Measurements from ENCODE around the gene NEURL1. TPM values are rescaled to one million over a fixed set of nuclear protein-coding genes. Genes with fewer than 3 reads are reported as not detected.

NEURL1 gene
- total RNA-seq, 3 donors from 2014 or later (not counting 1 experiment from before 2014, with no cell fraction given) = 0.95 to 8.5 (median 1.5) TPM

DNA sequence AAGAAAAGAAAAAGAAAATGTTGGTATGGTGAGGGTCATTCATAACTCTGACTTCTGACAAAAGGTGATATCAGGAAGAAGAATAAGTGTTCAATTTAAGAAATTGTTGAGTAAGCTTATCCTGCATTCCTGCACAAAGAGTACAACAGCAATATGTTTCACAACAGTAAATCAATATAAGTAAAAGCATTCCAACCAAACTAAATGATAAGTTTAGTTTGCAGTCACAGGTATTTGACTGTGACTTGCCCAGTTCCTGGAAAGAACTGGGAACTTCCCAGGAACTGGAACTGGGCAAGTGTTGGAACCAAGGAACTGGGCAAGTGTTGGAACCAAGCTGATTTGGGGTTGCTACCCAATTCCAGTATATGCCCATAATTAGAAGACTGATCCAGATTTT, 35.0 kb downstream of the NEURL1 start:
- Mint-ChIP-seq H3K9me3 (no peaks in the 10 kb centered on the region), H3K36me3 (no peaks in the 10 kb centered on the region), H3K4me3 (no peak overlapping the region), H3K4me1 (no peaks in the 10 kb centered on the region), H3K27me3 (ENCODE audit: low read depth in 2 of 2) (peaks cover 22 to 24% of the 10 kb centered on the region in 2 donors), H3K27ac (no peak overlapping the region)
- Histone ChIP-seq H3K27me3 (ENCODE audit: control insufficient read depth, insufficient read depth, low read length) (peaks cover 3% of the 10 kb centered on the region), H3K4me1 (ENCODE audit: control insufficient read depth, insufficient read depth, low read length) (no peaks in the 10 kb centered on the region), H3K9me3 (ENCODE audit: control insufficient read depth, insufficient read depth, low read length) (no peaks in the 10 kb centered on the region), H3K27ac (ENCODE audit: low read length) (no peak overlapping the region), H3K36me3 (ENCODE audit: control insufficient read depth, insufficient read depth, low read length) (no peaks in the 10 kb centered on the region), H3K4me3 (ENCODE audit: low read length) (no peak overlapping the region)
- intact Hi-C loops (cut with micrococcal nuclease) = no loop called here
- DNase-seq = no peak
- no peak for TF ChIP-seq CTCF (IDR thresholded peaks at IDR 0.05)
- ATAC-seq = no peak

GRCh38 chr10:103529539-103529938, 36.0 kb downstream of the NEURL1 start:
- no peak overlapping the region for H3K4me3 ChIP-seq (ENCODE audit: low read length)
- no peaks in the 10 kb centered on the region for H3K4me1 Mint-ChIP-seq
- no peak for TF ChIP-seq CTCF (IDR thresholded peaks at IDR 0.05)
- H3K4me3 Mint-ChIP-seq = no peak overlapping the region
- peaks cover 12 to 26% of the 10 kb centered on the region in 2 donors for H3K27me3 Mint-ChIP-seq (ENCODE audit: low read depth in 2 of 2)
- DNase-seq (no peak), ATAC-seq (no peak)
- H3K27me3 ChIP-seq (ENCODE audit: control insufficient read depth, insufficient read depth, low read length) = peaks cover 3% of the 10 kb centered on the region
- H3K36me3 Mint-ChIP-seq = peaks cover 8% of the 10 kb centered on the region
- H3K9me3 Mint-ChIP-seq = peaks cover 3 to 4% of the 10 kb centered on the region in 2 donors
- no peaks in the 10 kb centered on the region for H3K36me3 ChIP-seq (ENCODE audit: control insufficient read depth, insufficient read depth, low read length)
- H3K27ac Mint-ChIP-seq = no peak overlapping the region
- no peaks in the 10 kb centered on the region for H3K4me1 ChIP-seq (ENCODE audit: control insufficient read depth, insufficient read depth, low read length)
- no peak overlapping the region for H3K27ac ChIP-seq (ENCODE audit: low read length)
- intact Hi-C loops (cut with micrococcal nuclease) = no loop called here
- WGBS (ENCODE audit: insufficient coverage) = 100% methylated on average over 1 of the region's 1 CpG
- peaks cover 3% of the 10 kb centered on the region for H3K9me3 ChIP-seq (ENCODE audit: control insufficient read depth, insufficient read depth, low read length)

GRCh38 chr10:103533827-103534226, 40.3 kb downstream of the NEURL1 start:
- 96% methylated on average over 7 of the region's 7 CpGs for WGBS (ENCODE audit: insufficient coverage)
- no peak for ATAC-seq
- H3K4me1 ChIP-seq (ENCODE audit: control insufficient read depth, insufficient read depth, low read length) = no peaks in the 10 kb centered on the region
- TF ChIP-seq CTCF (IDR thresholded peaks at IDR 0.05) = no peak
- peaks cover 4% of the 10 kb centered on the region for H3K9me3 ChIP-seq (ENCODE audit: control insufficient read depth, insufficient read depth, low read length)
- H3K27ac ChIP-seq (ENCODE audit: low read length) = no peak overlapping the region
- no peak for DNase-seq
- Mint-ChIP-seq H3K36me3 (peaks cover 8% of the 10 kb centered on the region), H3K27me3 (ENCODE audit: low read depth in 2 of 2) (peaks cover 5 to 20% of the 10 kb centered on the region in 2 donors), H3K27ac (no peak overlapping the region), H3K9me3 (peaks cover 3 to 4% of the 10 kb centered on the region in 2 donors), H3K4me3 (no peak overlapping the region), H3K4me1 (no peaks in the 10 kb centered on the region)
- H3K27me3 ChIP-seq (ENCODE audit: control insufficient read depth, insufficient read depth, low read length) = peaks cover under 1% of the 10 kb centered on the region
- intact Hi-C loops (cut with micrococcal nuclease) = no loop called here
- no peaks in the 10 kb centered on the region for H3K36me3 ChIP-seq (ENCODE audit: control insufficient read depth, insufficient read depth, low read length)
- H3K4me3 ChIP-seq (ENCODE audit: low read length) = no peak overlapping the region

Data from natural killer cell (primary cell).